DOHH2 (cell line): ENCODE data around the gene SLC35G1.

Experiments
- H3F3A ChIP-seq: fragments of 200-600 bp; sonication (generic), shearing (Covaris generic); 2 replicates; pipeline ENCODE4 v1.6.0; 2016; ENCODE audit warnings: antibody characterized with exemption, mild to moderate bottlenecking; ENCODE audit not compliant: control insufficient read depth, insufficient read depth
- H3K27ac ChIP-seq: fragments of 200-600 bp; sonication (generic); 2 replicates; pipeline ENCODE4 v1.5.1; 2014; ENCODE audit warnings: low read depth, mild to moderate bottlenecking, low read length, moderate library complexity
- H3K27me3 ChIP-seq: fragments of 200-600 bp; sonication (generic); 2 replicates; pipeline ENCODE4 v1.6.1; 2014; ENCODE audit warnings: mild to moderate bottlenecking, low read length, mixed read lengths; ENCODE audit not compliant: control insufficient read depth
- H3K36me3 ChIP-seq: fragments of 200-600 bp; sonication (generic); 2 replicates; pipeline ENCODE4 v1.6.1; 2014; ENCODE audit warnings: mild to moderate bottlenecking, low read length, moderate library complexity, mixed read lengths; ENCODE audit not compliant: control insufficient read depth
- H3K4me1 ChIP-seq: fragments of 200-600 bp; sonication (generic); 2 replicates; pipeline ENCODE4 v1.6.1; 2014; ENCODE audit warnings: mild to moderate bottlenecking, low read length, mixed read lengths; ENCODE audit not compliant: control insufficient read depth
- H3K4me2 ChIP-seq: fragments of 200-600 bp; sonication (generic); 2 replicates; pipeline ENCODE4 v1.6.0; 2014; ENCODE audit warnings: mild to moderate bottlenecking, low read length, moderate library complexity
- H3K4me3 ChIP-seq: fragments of 200-600 bp; sonication (generic); 2 replicates; pipeline ENCODE4 v1.5.1; 2014; ENCODE audit warnings: mild to moderate bottlenecking, low read length, mixed read lengths
- H3K79me2 ChIP-seq: fragments of 200-600 bp; sonication (generic); 2 replicates; pipeline ENCODE4 v1.6.1; 2014; ENCODE audit warnings: mild to moderate bottlenecking, low read length, mixed read lengths; ENCODE audit not compliant: control insufficient read depth
- H3K9me2 ChIP-seq: fragments of 200-600 bp; sonication (generic); replicated peaks from 2 replicates; pipeline ENCODE4 v1.6.1; 2014; ENCODE audit warnings: mild to moderate bottlenecking, low read length, mixed read lengths; ENCODE audit not compliant: control insufficient read depth
- H3K9me3 ChIP-seq: fragments of 200-600 bp; sonication (generic); 2 replicates; pipeline ENCODE4 v1.6.1; 2014; ENCODE audit warnings: antibody characterized with exemption, low read length, mixed read lengths; ENCODE audit not compliant: control insufficient read depth, insufficient read depth
- H4K20me1 ChIP-seq: fragments of 200-600 bp; sonication (generic); 2 replicates; pipeline ENCODE4 v1.6.0; 2014; ENCODE audit warnings: low read depth, mild to moderate bottlenecking, antibody characterized with exemption, low read length, moderate library complexity; ENCODE audit not compliant: control insufficient read depth, insufficient read depth
- EZH2phosphoT487 ChIP-seq: fragments of 200-600 bp; sonication (generic); IDR thresholded peaks from 2 replicates; pipeline ENCODE4 v1.6.1; 2017; ENCODE audit warnings: borderline replicate concordance, mild to moderate bottlenecking, antibody characterized with exemption, low read length, moderate library complexity, mixed read lengths
- TF ChIP-seq, protein P1 (sequence below): fragments of 200-600 bp; sonication (generic); IDR thresholded peaks from one replicate; pipeline ENCODE4 v1.5.1; 2014; ENCODE audit warnings: antibody characterized with exemption, mild to moderate bottlenecking, low read depth, low read length; ENCODE audit not compliant: poor library complexity, severe bottlenecking

Gene SLC35G1

GRCh38 chr10:93894516-93895378 is 969 bp downstream of the SLC35G1 start:
- TF ChIP-seq EZH2phosphoT487, result no peak
- TF ChIP-seq, protein P1, sequence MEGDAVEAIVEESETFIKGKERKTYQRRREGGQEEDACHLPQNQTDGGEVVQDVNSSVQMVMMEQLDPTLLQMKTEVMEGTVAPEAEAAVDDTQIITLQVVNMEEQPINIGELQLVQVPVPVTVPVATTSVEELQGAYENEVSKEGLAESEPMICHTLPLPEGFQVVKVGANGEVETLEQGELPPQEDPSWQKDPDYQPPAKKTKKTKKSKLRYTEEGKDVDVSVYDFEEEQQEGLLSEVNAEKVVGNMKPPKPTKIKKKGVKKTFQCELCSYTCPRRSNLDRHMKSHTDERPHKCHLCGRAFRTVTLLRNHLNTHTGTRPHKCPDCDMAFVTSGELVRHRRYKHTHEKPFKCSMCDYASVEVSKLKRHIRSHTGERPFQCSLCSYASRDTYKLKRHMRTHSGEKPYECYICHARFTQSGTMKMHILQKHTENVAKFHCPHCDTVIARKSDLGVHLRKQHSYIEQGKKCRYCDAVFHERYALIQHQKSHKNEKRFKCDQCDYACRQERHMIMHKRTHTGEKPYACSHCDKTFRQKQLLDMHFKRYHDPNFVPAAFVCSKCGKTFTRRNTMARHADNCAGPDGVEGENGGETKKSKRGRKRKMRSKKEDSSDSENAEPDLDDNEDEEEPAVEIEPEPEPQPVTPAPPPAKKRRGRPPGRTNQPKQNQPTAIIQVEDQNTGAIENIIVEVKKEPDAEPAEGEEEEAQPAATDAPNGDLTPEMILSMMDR, result no peak
- Histone ChIP-seq H3K36me3 (no peaks in the 10 kb centered on the region; the same call in 1 of the 2 replicates), H3K4me2 (peak overlapping the region; percentile 90), H3K4me3 (peak overlapping the region; percentile 88), H3K9me2 (no peaks in the 10 kb centered on the region), H3K79me2 (peaks cover 14% of the 10 kb centered on the region), H3K9me3 (no peaks in the 10 kb centered on the region), H3F3A (no peaks in the 10 kb centered on the region), H3K4me1 (peaks cover 24% of the 10 kb centered on the region), H3K27ac (no peak overlapping the region), H4K20me1 (no peaks in the 10 kb centered on the region), H3K27me3 (no peaks in the 10 kb centered on the region)

DNA sequence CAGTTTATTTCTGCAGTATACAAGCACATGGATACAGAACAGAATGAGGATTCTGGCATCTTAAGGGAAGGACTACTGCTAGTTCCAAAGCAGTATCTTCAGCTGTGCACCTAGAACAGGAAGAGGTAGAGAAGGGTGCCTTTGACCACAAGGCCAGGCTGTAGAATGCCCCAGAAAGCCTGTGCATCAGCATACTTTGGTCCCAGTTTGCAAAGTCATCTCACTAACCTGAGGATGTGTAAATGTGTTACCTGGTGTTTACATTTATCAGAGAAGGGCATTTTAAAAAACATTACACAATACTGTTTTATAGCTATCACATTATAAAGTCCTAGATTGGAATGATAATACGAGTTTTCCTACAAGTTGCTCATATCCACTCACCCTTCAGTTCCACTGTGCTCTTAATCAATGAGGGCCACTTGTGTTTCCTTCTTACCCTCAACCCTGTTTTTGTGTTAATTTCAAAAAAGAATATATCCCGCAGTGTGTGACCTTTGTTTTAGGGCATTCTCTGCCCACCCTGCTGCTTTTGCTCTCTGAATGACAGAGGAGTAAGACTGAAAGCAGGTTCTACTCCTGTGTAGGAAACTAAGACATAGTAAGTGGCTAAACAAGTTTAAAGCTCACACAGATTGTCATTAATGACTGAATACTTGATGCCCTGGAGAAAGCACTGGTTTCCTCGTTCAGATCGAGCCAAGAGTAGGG is 3.4 kb downstream of the SLC35G1 start:
- no peaks in the 10 kb centered on the region for H3K9me3 ChIP-seq
- H3K27ac ChIP-seq, result no peak overlapping the region
- TF ChIP-seq, protein P1, result no peak
- TF ChIP-seq EZH2phosphoT487, result no peak
- no peak overlapping the region for H3K4me3 ChIP-seq
- H3K36me3 ChIP-seq, result no peaks in the 10 kb centered on the region; the same call in 1 of the 2 replicates
- no peaks in the 10 kb centered on the region for H3K9me2 ChIP-seq
- H4K20me1 ChIP-seq, result no peaks in the 10 kb centered on the region
- no peak overlapping the region for H3K4me2 ChIP-seq
- H3K79me2 ChIP-seq, result peaks cover 14% of the 10 kb centered on the region
- H3K27me3 ChIP-seq, result no peaks in the 10 kb centered on the region
- H3F3A ChIP-seq, result no peaks in the 10 kb centered on the region
- H3K4me1 ChIP-seq, result peaks cover 24% of the 10 kb centered on the region

DNA sequence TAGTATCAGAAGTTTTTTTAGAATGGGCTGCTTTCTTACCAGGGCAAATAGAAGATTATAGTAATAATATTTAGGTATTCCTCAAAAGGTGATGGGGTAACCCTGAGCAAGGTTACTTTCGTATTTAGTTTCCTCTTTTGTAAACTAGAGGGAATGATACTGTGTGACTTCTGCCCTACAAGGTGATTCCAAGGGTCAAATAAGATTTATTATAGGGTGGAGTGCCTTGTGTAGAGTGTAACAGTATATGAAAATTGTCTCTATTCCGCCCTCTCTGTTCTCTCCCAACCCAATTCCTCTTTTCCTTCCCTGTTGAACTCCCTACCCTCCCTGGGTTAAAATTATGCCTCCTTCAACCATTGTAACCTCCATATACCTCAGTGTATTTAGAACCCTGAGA is 5.3 kb downstream of the SLC35G1 start:
- H3K27ac ChIP-seq, result no peak overlapping the region
- H3K9me2 ChIP-seq, result no peaks in the 10 kb centered on the region
- H3K36me3 ChIP-seq, result no peaks in the 10 kb centered on the region; the same call in 1 of the 2 replicates
- TF ChIP-seq EZH2phosphoT487, result no peak
- TF ChIP-seq, protein P1, result no peak
- no peak overlapping the region for H3K4me2 ChIP-seq
- H4K20me1 ChIP-seq, result no peaks in the 10 kb centered on the region
- peaks cover 17% of the 10 kb centered on the region for H3K4me1 ChIP-seq
- H3K4me3 ChIP-seq, result no peak overlapping the region
- H3K79me2 ChIP-seq, result peaks cover 12% of the 10 kb centered on the region
- H3F3A ChIP-seq, result no peaks in the 10 kb centered on the region
- H3K9me3 ChIP-seq, result no peaks in the 10 kb centered on the region
- no peaks in the 10 kb centered on the region for H3K27me3 ChIP-seq
